Skeletal muscle tissue (tissue), 4 donors: ENCODE data around the gene IL6R. TPM values are rescaled to one million over a fixed set of nuclear protein-coding genes. Genes with fewer than 3 reads are reported as not detected.
"Not testable (repeated sequence)": the region's sequence is repeated elsewhere in the genome, so short reads cannot be mapped to it uniquely, and the experiment has no call there.

ENCODE experiments used
- H3K27ac ChIP-seq: one replicate; pipeline ENCODE4 v1.7.0; 2013; ENCODE audit warnings: mild to moderate bottlenecking, low read depth, low read length, inconsistent platforms
- H3K27me3 ChIP-seq, 3 donors: one replicate each; pipeline ENCODE4 v1.7.0; 2013; ENCODE audit warnings: low read length in 3 of 3; ENCODE audit not compliant: control insufficient read depth in 3 of 3, insufficient read depth in 3 of 3
- H3K36me3 ChIP-seq, 3 donors: one replicate each; pipeline ENCODE4 v1.7.0; 2013; ENCODE audit warnings: low read length in 3 of 3; ENCODE audit not compliant: control insufficient read depth in 3 of 3, insufficient read depth in 3 of 3
- H3K4me1 ChIP-seq, 3 donors: one replicate each; pipeline ENCODE4 v1.7.0; 2013; ENCODE audit warnings: low read length in 3 of 3, mild to moderate bottlenecking in 3 of 3; ENCODE audit not compliant: control insufficient read depth in 3 of 3, insufficient read depth in 3 of 3
- H3K4me3 ChIP-seq, 3 donors: one replicate each; pipeline ENCODE4 v1.7.0; 2013; ENCODE audit warnings: low read length in 3 of 3
- H3K9ac ChIP-seq, 3 donors: one replicate each; pipeline ENCODE4 v1.7.0; 2013; ENCODE audit warnings: low read length in 3 of 3, mild to moderate bottlenecking in 3 of 3, moderate library complexity in 2 of 3, low read depth in 1 of 3
- H3K9me3 ChIP-seq, 3 donors: one replicate each; pipeline ENCODE4 v1.7.0; 2013; ENCODE audit warnings: low read length in 3 of 3; ENCODE audit not compliant: control insufficient read depth in 3 of 3
- total RNA-seq: library from RNA; depleted of rRNA; stranded (reverse); fragments of >200 nt; gene quantifications from one replicate; pipeline ENCODE4 v1.2.3, GENCODE V29; 2014
- donor health status: Osteomylitis.

IL6R gene
- total RNA-seq = 5.2 TPM

- no peaks in the 10 kb centered on the region for H3K27me3 ChIP-seq
- peaks cover 46 to 56% (median 49%) of the 10 kb centered on the region in 3 donors for H3K4me1 ChIP-seq
- H3K36me3 ChIP-seq = no peaks in the 10 kb centered on the region
- H3K9me3 ChIP-seq = no peaks in the 10 kb centered on the region
- H3K4me3 ChIP-seq = peak within 1 kb of the TSS; percentile 86 to 96 (median 91)
- H3K27ac ChIP-seq = peak within 1 kb of the TSS; percentile 96
- peak within 1 kb of the TSS; percentile 95 to 100 (median 98) for H3K9ac ChIP-seq
Observed at GRCh38 chr1:154404984-154405746, at the start of gene IL6R. Gene IL6R (plus strand): TSS chr1:154405343. CDS start chr1:154405630, 287 bp downstream.

- Histone ChIP-seq H3K9ac (no peak overlapping the region), H3K4me3 (no peak overlapping the region), H3K9me3 (no peaks in the 10 kb centered on the region), H3K27me3 (peaks cover 0 to 3% (median 3%) of the 10 kb centered on the region in 3 donors), H3K27ac (no peak overlapping the region), H3K4me1 (peaks cover 0 to 3% (median 3%) of the 10 kb centered on the region in 3 donors), H3K36me3 (no peaks in the 10 kb centered on the region)
Observed at GRCh38 chr1:154358519-154358918, 46.6 kb upstream of the IL6R start.

GRCh38 chr1:154360288-154360687 is 44.9 kb upstream of the IL6R start:
- no peaks in the 10 kb centered on the region for H3K36me3 ChIP-seq
- H3K4me1 ChIP-seq = no peaks in the 10 kb centered on the region
- no peak overlapping the region for H3K4me3 ChIP-seq
- H3K9me3 ChIP-seq = no peaks in the 10 kb centered on the region
- H3K27me3 ChIP-seq = peaks cover 0 to 3% (median 0%) of the 10 kb centered on the region in 3 donors
- H3K9ac ChIP-seq = no peak overlapping the region
- no peak overlapping the region for H3K27ac ChIP-seq

GRCh38 chr1:154360881-154361280 is 44.3 kb upstream of the IL6R start:
- not testable (repeated sequence) for H3K4me1 ChIP-seq, H3K9ac ChIP-seq, H3K4me3 ChIP-seq, H3K27me3 ChIP-seq, H3K27ac ChIP-seq, H3K9me3 ChIP-seq, H3K36me3 ChIP-seq

GRCh38 chr1:154361357-154361756 is 43.8 kb upstream of the IL6R start:
- no peaks in the 10 kb centered on the region for H3K9me3 ChIP-seq
- peaks cover 0 to under 1% (median 0%) of the 10 kb centered on the region in 3 donors for H3K27me3 ChIP-seq
- no peak overlapping the region for H3K27ac ChIP-seq
- no peak overlapping the region for H3K9ac ChIP-seq
- no peaks in the 10 kb centered on the region for H3K4me1 ChIP-seq
- no peak overlapping the region for H3K4me3 ChIP-seq
- no peaks in the 10 kb centered on the region for H3K36me3 ChIP-seq

- Histone ChIP-seq H3K27ac (no peak overlapping the region), H3K27me3 (no peaks in the 10 kb centered on the region), H3K4me3 (no peak overlapping the region), H3K36me3 (no peaks in the 10 kb centered on the region), H3K9me3 (no peaks in the 10 kb centered on the region), H3K9ac (no peak overlapping the region), H3K4me1 (no peaks in the 10 kb centered on the region)
Observed at GRCh38 chr1:154371436-154371835, 33.7 kb upstream of the IL6R start.

GRCh38 chr1:154373777-154374357 is 31.3 kb upstream of the IL6R start:
- not testable (repeated sequence) for H3K27ac ChIP-seq, H3K27me3 ChIP-seq

GRCh38 chr1:154379301-154379700 is 25.8 kb upstream of the IL6R start:
- Histone ChIP-seq H3K27ac (no peak overlapping the region), H3K4me1 (no peaks in the 10 kb centered on the region), H3K9ac (no peak overlapping the region), H3K9me3 (no peaks in the 10 kb centered on the region), H3K27me3 (no peaks in the 10 kb centered on the region), H3K36me3 (no peaks in the 10 kb centered on the region), H3K4me3 (no peak overlapping the region)

More at GRCh38 chr1:154373777-154374357, 31.3 kb upstream of the IL6R start:
- H3K36me3 ChIP-seq, H3K9me3 ChIP-seq, H3K4me1 ChIP-seq, H3K4me3 ChIP-seq, H3K9ac ChIP-seq: not testable (repeated sequence)

GRCh38 chr1:154384650-154385489 is 20.3 kb upstream of the IL6R start:
- no peak overlapping the region for H3K27ac ChIP-seq
- H3K9me3 ChIP-seq = no peaks in the 10 kb centered on the region

More at GRCh38 chr1:154384650-154385489, 20.3 kb upstream of the IL6R start:
- Histone ChIP-seq H3K4me3 (no peak overlapping the region), H3K27me3 (no peaks in the 10 kb centered on the region), H3K36me3 (no peaks in the 10 kb centered on the region), H3K9ac (no peak overlapping the region), H3K4me1 (no peaks in the 10 kb centered on the region)
